MM.1S (cell line): ENCODE data around the gene POGK.

Source experiments
- DNase-seq: peaks from one replicate; pipeline ENCODE4 v3.0.0-alpha.2; 2015
- H2AFZ ChIP-seq: fragments of 300-600 bp; sonication (generic); 2 replicates; pipeline ENCODE4 v1.6.0; 2016; ENCODE audit warnings: antibody characterized with exemption, low read length
- H3F3A ChIP-seq: fragments of 300-600 bp; sonication (generic); 2 replicates; pipeline ENCODE4 v1.6.1; 2016; ENCODE audit warnings: mild to moderate bottlenecking, antibody characterized with exemption, low read length, moderate library complexity, mixed read lengths; ENCODE audit not compliant: insufficient read depth
- H3K27ac ChIP-seq: fragments of 300-600 bp; sonication (generic); 2 replicates; pipeline ENCODE4 v1.5.1; 2016; ENCODE audit warnings: mild to moderate bottlenecking, low read length
- H3K27me3 ChIP-seq: fragments of 300-600 bp; sonication (generic); replicated peaks from 2 replicates; pipeline ENCODE4 v1.6.0; 2016; ENCODE audit warnings: low read length; ENCODE audit not compliant: insufficient read depth
- H3K36me3 ChIP-seq: fragments of 300-600 bp; sonication (generic); replicated peaks from 2 replicates; pipeline ENCODE4 v1.6.1; 2016; ENCODE audit warnings: mild to moderate bottlenecking, low read length, mixed read lengths; ENCODE audit not compliant: insufficient read depth
- H3K4me1 ChIP-seq: fragments of 300-600 bp; sonication (generic); 2 replicates; pipeline ENCODE4 v1.6.1; 2016; ENCODE audit warnings: low read length, mixed read lengths
- H3K4me2 ChIP-seq: fragments of 300-600 bp; sonication (generic); 2 replicates; pipeline ENCODE4 v1.6.0; 2016; ENCODE audit warnings: low read depth, low read length
- H3K4me3 ChIP-seq: fragments of 300-600 bp; sonication (generic); 2 replicates; pipeline ENCODE4 v1.5.1; 2016; ENCODE audit warnings: low read length, mixed read lengths
- H3K79me2 ChIP-seq: fragments of 300-600 bp; sonication (generic); 2 replicates; pipeline ENCODE4 v1.6.1; 2016; ENCODE audit warnings: mixed run types, low read length, mixed read lengths
- H3K9ac ChIP-seq: fragments of 300-600 bp; sonication (generic); 2 replicates; pipeline ENCODE4 v1.6.1; 2016; ENCODE audit warnings: low read length, mixed read lengths
- H3K9me2 ChIP-seq: fragments of 300-600 bp; sonication (generic); replicated peaks from 2 replicates; pipeline ENCODE4 v1.6.1; 2016; ENCODE audit warnings: mild to moderate bottlenecking, low read length, mixed read lengths; ENCODE audit not compliant: insufficient read depth
- H3K9me3 ChIP-seq: fragments of 300-600 bp; sonication (generic); replicated peaks from 2 replicates; pipeline ENCODE4 v1.6.1; 2016; ENCODE audit warnings: mild to moderate bottlenecking, low read length, mixed read lengths; ENCODE audit not compliant: insufficient read depth
- H4K20me1 ChIP-seq: fragments of 300-600 bp; sonication (generic); 2 replicates; pipeline ENCODE4 v1.6.1; 2016; ENCODE audit warnings: mild to moderate bottlenecking, low read length, moderate library complexity, mixed read lengths; ENCODE audit not compliant: insufficient read depth
- EZH2 ChIP-seq: fragments of 300-600 bp; sonication (generic); optimal IDR thresholded peaks from 2 replicates; pipeline ENCODE3; 2017; ENCODE audit warnings: low read depth, mild to moderate bottlenecking, antibody characterized with exemption, low read length, mixed read lengths
- EZH2phosphoT487 ChIP-seq: fragments of 300-600 bp; sonication (generic); IDR thresholded peaks from 2 replicates; pipeline ENCODE4 v1.6.1; 2018; ENCODE audit warnings: antibody characterized with exemption, low read length
- TF ChIP-seq, protein P1 (sequence below): fragments of 300-600 bp; sonication (generic); IDR thresholded peaks from 2 replicates; pipeline ENCODE4 v1.5.1; 2016; ENCODE audit warnings: antibody characterized with exemption, low read length, mixed read lengths

POGK gene

DNA sequence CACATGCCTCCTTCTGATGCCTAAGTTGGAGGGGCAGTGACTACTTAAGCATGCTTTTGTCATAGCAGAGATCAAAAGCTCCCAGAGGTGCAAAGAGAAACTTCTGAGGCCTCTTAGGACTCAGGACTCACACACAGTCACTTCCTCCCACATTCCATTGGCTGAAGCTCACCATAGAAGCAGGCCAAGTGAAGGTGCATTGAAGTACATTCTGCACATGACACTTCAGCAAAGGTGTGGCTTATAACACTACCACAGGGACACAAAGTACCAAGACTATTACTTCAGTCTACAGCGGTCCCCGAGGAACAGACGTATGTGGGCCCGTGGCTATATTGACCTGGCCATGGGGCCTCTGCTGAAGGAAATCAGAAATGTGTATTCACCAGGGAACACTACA is 2.5 kb upstream of the POGK start:
- H3K4me3 ChIP-seq: no peak overlapping the region
- no peaks in the 10 kb centered on the region for H3F3A ChIP-seq
- peaks cover 11% of the 10 kb centered on the region for H3K36me3 ChIP-seq
- DNase-seq: peak; percentile 29
- H3K9me2 ChIP-seq: no peaks in the 10 kb centered on the region
- no peak overlapping the region for H3K4me2 ChIP-seq
- TF ChIP-seq EZH2phosphoT487 (no peak), EZH2 (no peak)
- TF ChIP-seq, protein P1, sequence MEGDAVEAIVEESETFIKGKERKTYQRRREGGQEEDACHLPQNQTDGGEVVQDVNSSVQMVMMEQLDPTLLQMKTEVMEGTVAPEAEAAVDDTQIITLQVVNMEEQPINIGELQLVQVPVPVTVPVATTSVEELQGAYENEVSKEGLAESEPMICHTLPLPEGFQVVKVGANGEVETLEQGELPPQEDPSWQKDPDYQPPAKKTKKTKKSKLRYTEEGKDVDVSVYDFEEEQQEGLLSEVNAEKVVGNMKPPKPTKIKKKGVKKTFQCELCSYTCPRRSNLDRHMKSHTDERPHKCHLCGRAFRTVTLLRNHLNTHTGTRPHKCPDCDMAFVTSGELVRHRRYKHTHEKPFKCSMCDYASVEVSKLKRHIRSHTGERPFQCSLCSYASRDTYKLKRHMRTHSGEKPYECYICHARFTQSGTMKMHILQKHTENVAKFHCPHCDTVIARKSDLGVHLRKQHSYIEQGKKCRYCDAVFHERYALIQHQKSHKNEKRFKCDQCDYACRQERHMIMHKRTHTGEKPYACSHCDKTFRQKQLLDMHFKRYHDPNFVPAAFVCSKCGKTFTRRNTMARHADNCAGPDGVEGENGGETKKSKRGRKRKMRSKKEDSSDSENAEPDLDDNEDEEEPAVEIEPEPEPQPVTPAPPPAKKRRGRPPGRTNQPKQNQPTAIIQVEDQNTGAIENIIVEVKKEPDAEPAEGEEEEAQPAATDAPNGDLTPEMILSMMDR: no peak
- H3K27ac ChIP-seq: no peak overlapping the region
- H3K4me1 ChIP-seq: peaks cover 20% of the 10 kb centered on the region
- peaks cover 19% of the 10 kb centered on the region for H3K79me2 ChIP-seq
- no peaks in the 10 kb centered on the region for H3K27me3 ChIP-seq
- H2AFZ ChIP-seq: no peak overlapping the region
- H3K9ac ChIP-seq: no peak overlapping the region
- no peaks in the 10 kb centered on the region for H4K20me1 ChIP-seq
- H3K9me3 ChIP-seq: no peaks in the 10 kb centered on the region

DNA sequence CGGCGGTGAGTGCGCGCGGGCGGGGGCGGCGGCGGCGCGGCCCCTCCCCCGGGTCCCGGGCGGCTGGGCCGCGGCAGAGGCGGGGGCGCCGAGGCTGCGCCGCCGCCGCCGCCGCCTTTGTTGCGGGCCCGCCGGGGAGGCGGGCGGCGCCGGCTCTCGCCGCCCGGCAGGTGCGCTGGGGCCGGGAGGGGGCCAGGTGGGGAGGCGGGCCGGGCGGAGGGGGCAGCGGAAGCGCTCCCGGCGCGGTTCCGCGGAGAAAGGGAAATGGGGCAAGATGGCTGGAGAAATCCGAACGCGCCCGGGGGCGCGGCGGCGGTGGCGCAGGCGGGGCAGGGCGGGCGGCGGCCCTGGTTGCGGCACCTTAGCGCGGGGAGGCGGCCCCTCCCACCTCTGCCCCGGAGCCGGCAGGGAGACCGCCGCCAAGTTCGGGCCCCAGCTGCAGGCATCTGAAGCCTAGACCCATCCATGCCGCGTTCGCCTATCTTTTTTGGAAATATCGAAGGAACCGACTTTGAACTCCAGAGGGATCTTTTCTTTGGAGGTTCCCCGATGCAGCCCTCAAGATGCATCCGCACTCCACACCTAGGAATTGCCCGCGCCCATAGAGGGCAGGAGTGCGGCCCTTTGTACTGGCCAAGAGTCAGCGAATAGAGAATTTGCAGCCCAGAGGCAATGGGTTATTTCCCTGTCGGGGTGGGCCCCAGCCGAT is 479 bp downstream of the POGK start:
- H3K27ac ChIP-seq: peak overlapping the region; percentile 41; the same call in 1 of the 2 replicates
- H3K27me3 ChIP-seq: no peaks in the 10 kb centered on the region
- H3F3A ChIP-seq: no peaks in the 10 kb centered on the region
- H2AFZ ChIP-seq: peak overlapping the region; percentile 59
- H3K79me2 ChIP-seq: peaks cover 49% of the 10 kb centered on the region
- DNase-seq: peak; percentile 61
- H4K20me1 ChIP-seq: no peaks in the 10 kb centered on the region
- no peaks in the 10 kb centered on the region for H3K9me2 ChIP-seq
- H3K4me1 ChIP-seq: peaks cover 20% of the 10 kb centered on the region
- H3K4me3 ChIP-seq: peak overlapping the region; percentile 78
- H3K36me3 ChIP-seq: peaks cover 31% of the 10 kb centered on the region
- H3K4me2 ChIP-seq: peak overlapping the region; percentile 86
- H3K9me3 ChIP-seq: no peaks in the 10 kb centered on the region
- peak overlapping the region; percentile 48 for H3K9ac ChIP-seq
- no peak for TF ChIP-seq EZH2phosphoT487
- TF ChIP-seq, protein P1: peak; percentile 47

DNA sequence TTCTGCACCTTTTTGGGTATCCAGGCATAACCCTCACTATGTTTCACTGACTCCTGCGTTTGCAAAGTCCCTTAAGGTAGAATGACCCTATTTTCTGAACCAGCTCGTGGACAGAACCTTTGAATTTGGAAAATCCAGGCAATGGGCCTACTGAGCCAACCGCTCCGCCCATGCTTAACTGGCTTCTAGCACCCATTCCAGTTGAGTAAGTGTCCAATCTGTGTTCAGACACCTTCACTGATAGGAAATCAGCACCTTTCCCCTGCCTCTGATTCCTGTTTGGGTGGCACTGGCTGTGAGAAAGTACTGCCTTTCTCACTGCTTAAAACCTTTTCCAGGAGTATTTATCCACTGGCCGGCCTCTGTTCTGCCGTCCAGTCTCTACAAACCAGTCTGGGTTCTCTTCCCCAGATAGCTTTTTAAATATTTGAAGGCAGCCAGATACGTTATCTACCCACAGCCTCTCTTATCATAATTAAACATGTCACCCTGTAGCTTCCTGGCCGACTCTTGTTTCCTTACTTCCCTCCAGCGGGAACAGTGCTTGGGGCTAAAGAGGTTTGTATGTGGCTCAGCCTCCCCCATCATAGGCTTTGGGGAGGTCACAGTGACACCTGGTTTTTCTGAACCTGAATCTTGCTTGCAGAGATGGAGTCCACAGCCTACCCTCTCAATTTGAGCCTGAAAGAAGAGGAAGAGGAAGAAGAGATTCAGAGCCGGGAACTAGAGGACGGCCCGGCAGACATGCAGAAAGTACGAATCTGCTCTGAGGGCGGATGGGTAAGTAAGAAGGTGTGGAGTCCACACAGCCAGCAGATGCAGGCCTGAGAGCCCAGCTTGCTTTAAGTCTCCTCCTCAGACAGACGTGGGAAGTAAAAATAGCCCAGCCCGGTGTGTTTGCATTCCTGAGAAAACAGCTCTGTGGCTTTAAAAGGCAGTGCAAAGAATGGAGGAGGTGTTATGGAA is 1.3 kb downstream of the POGK start:
- TF ChIP-seq, protein P1: no peak; the same call in 1 of the 2 replicates
- Histone ChIP-seq H3K27me3 (no peaks in the 10 kb centered on the region), H3F3A (no peaks in the 10 kb centered on the region), H3K27ac (peak overlapping the region; percentile 14; the same call in 1 of the 2 replicates), H3K4me1 (peaks cover 20% of the 10 kb centered on the region), H2AFZ (peak overlapping the region; percentile 59; the same call in 1 of the 2 replicates), H3K9me2 (no peaks in the 10 kb centered on the region), H3K9ac (peak overlapping the region; percentile 48), H3K36me3 (peaks cover 31% of the 10 kb centered on the region), H3K79me2 (peaks cover 56% of the 10 kb centered on the region), H3K9me3 (no peaks in the 10 kb centered on the region), H3K4me2 (peak overlapping the region; percentile 86), H4K20me1 (no peaks in the 10 kb centered on the region), H3K4me3 (peak overlapping the region; percentile 78)
- no peak for DNase-seq
